HG03135 (cell line): ENCODE measurements around the gene PCDHB15.
"Not testable (repeated sequence)": the region's sequence is repeated elsewhere in the genome, so short reads cannot be mapped to it uniquely, and the experiment has no call there.

Experiments used
- ATAC-seq: cut with Tn5 transposase; IDR thresholded peaks from one replicate; pipeline ENCODE4 v1.9.1; 2021; ENCODE audit warnings: mild to moderate bottlenecking, moderate library complexity; ENCODE audit not compliant: unreplicated experiment

PCDHB15 gene

DNA sequence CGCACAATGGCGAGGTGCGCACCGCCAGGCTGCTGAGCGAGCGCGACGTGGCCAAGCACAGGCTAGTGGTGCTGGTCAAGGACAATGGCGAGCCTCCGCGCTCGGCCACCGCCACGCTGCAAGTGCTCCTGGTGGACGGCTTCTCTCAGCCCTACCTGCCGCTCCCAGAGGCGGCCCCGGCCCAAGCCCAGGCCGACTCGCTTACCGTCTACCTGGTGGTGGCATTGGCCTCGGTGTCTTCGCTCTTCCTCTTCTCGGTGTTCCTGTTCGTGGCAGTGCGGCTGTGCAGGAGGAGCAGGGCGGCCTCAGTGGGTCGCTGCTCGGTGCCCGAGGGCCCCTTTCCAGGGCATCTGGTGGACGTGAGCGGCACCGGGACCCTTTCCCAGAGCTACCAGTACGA is 2.2 kb downstream of the PCDHB15 start:
- not testable (repeated sequence) for ATAC-seq

DNA sequence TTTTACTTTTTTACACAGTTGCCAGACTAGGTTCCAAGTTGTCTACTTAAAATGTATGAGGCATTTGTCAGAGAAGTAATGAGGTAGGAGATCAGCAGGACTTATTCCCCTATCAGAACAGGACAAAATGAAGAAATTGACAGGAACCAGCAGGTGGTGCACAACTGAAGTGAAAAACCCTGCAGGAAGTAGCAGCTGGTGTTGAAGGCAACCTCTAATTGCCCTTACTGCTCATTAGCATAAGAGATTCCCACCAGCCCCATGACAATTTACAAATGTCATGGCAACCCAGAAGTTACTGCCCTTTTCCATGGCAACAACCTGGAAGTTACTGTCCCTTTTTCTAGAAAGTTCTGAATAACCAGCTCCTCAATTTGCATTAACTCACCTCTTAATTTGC is 5.4 kb downstream of the PCDHB15 start:
- ATAC-seq, result no peak

DNA sequence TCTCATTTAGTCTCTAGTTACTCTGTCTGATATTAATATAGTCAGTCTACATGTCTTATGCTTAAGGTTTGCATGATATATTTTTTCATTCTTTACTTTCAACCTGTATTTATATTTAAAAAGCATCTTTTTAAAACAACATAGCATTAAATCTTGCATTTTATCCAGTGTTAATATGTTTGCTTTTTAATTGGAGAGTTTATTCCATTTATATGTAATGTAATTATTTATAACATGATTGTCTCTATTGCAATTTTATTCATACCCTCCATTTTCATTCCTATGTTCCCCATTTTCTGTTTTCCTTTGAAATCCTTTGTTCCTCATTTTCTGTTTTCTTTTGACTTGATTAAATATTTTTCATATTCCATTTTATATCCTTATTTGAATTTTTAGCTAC is 13.3 kb downstream of the PCDHB15 start:
- no peak for ATAC-seq

DNA sequence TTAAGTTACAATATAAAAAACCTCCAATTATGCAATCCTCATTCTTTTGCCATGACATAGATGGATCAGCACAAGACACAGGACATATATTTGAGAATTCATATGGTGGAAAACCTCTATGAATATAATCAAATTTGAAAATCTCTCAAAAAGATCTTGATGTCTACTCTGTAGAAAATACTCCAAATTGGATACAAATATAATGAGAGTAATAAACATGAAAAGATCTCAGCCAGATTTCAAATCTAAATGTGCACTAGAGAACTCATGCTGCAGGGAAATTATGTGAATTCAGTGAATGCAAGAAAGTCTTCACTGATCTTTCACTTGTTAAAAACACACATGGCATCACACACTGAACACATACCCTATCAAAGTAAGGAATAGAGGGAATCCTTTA is 13.8 kb downstream of the PCDHB15 start:
- ATAC-seq, result no peak

- no peak for ATAC-seq
Measured at GRCh38 chr5:141260458-141261237, 15.5 kb downstream of the PCDHB15 start.

- no peak for ATAC-seq
Measured at GRCh38 chr5:141261238-141261546, 16.0 kb downstream of the PCDHB15 start.

- no peak for ATAC-seq
Measured at GRCh38 chr5:141269195-141269594, 24.0 kb downstream of the PCDHB15 start.

- no peak for ATAC-seq
Measured at GRCh38 chr5:141272906-141273305, 27.7 kb downstream of the PCDHB15 start.

- no peak for ATAC-seq
Measured at GRCh38 chr5:141298376-141298775, 53.2 kb downstream of the PCDHB15 start.
